A549 treated with DMSO at 1 μM for 4 hours (cell line): ENCODE results near the gene P2RY10. TPM values are rescaled to one million over a fixed set of nuclear protein-coding genes. Genes with fewer than 3 reads are reported as not detected.

Experiments
- total RNA-seq: library from RNA; stranded (reverse); fragments of 200-300 nt; extraction: Qiagen RNA extraction; gene quantifications from 5 replicates; pipeline ENCODE4 v1.2.3, GENCODE V29; 2022; ENCODE audit warnings: low read depth

The P2RY10 gene, protein sequence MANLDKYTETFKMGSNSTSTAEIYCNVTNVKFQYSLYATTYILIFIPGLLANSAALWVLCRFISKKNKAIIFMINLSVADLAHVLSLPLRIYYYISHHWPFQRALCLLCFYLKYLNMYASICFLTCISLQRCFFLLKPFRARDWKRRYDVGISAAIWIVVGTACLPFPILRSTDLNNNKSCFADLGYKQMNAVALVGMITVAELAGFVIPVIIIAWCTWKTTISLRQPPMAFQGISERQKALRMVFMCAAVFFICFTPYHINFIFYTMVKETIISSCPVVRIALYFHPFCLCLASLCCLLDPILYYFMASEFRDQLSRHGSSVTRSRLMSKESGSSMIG
- total RNA-seq = not detected in 5 replicates

DNA sequence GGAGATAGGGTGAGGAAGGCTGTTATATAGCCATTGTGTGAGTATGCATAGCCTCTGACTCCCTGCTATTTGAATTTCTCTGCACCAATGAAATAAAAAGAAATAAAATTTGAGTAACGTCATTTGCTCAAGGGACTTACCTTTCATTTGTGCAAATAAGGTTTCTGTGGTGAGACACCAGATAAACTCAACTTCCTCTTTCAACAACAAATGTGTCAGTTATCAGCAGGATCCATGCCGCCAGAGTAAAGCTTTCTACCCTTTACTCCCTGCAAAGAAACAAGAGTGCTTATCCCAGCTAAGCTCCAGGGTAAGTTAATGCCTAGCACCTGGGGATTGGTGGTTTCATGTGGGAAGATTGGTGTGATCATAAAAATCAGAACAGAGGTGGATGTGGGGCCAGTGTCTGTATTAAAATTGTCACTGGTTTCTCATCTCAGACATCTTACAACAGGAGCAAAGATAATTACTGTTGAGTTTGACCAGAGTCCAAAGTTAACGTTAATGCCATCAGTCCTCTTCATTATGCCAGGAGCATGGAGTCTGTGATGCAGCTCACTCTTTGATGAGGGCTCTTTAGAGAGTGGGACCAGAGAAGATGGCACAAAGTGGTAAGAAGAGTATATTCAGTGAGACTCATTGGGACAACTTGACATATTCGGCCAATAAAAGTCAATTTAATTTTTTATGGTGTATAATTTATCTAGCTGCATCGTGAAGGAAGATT is at the start of gene P2RY10:
TSS of gene P2RY10 (plus strand) at position 206 of the 727 bp plus-strand sequence. CDS start 15,130 bp downstream, outside the sequence.

Other genes with a start within 250 kb of the P2RY10 start
- gene LPAR4, start 197.7 kb upstream of the P2RY10 start, total RNA-seq = not detected in 5 replicates
- gene GPR174, start 199.3 kb downstream of the P2RY10 start, total RNA-seq = not detected in 5 replicates